ENCODE results near the gene PARK7. TPM values are rescaled to one million over a fixed set of nuclear protein-coding genes. Genes with fewer than 3 reads are reported as not detected.

The PARK7 gene
- total and polyA plus RNA-seq, 12 donors = 266 to 697 (median 398) TPM

DNA sequence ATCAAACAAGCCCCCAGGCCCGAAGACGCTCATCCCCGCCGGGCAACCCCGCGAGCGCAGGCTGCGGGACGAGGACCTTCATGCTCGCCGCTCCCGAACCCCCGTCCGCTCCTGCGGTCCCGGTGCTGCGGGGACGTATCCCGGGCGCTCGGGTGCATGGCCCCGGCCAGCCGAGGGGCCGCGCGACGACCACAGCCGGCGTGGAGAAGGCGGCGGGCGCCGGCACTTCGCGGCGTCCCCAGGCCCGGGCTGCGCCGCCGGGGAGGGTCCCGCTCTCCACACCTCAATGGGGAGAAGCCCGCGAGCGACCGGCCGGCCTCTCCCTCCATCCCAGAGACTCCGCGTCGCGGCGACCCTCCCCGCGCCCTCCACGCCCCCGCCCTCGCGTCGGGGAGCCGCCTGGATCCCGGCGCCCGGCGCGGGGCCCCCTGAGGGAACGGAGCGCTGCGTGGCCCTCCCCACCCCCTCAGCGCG is 64.2 kb downstream of the PARK7 start:
- Histone ChIP-seq H3K27ac (peak overlapping the region; percentile 16 to 95 (median 84)), H3K4me3 (peak overlapping the region; percentile 31 to 97 (median 56)), H3K36me3 (replicated peaks in 1 of 2) (no peaks in the 10 kb centered on the region), H3K9me3 (replicated peaks in 1 of 3) (no peaks in the 10 kb centered on the region), H3K27me3 (no peaks in the 10 kb centered on the region), H3K4me1 (replicated peaks in 1 of 2) (peaks cover 23 to 50% of the 10 kb centered on the region in 2 donors)
- TF ChIP-seq POLR2A (IDR thresholded peaks at IDR 0.05) = no peak
- TF ChIP-seq, protein P1, sequence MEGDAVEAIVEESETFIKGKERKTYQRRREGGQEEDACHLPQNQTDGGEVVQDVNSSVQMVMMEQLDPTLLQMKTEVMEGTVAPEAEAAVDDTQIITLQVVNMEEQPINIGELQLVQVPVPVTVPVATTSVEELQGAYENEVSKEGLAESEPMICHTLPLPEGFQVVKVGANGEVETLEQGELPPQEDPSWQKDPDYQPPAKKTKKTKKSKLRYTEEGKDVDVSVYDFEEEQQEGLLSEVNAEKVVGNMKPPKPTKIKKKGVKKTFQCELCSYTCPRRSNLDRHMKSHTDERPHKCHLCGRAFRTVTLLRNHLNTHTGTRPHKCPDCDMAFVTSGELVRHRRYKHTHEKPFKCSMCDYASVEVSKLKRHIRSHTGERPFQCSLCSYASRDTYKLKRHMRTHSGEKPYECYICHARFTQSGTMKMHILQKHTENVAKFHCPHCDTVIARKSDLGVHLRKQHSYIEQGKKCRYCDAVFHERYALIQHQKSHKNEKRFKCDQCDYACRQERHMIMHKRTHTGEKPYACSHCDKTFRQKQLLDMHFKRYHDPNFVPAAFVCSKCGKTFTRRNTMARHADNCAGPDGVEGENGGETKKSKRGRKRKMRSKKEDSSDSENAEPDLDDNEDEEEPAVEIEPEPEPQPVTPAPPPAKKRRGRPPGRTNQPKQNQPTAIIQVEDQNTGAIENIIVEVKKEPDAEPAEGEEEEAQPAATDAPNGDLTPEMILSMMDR (IDR thresholded peaks at IDR 0.05) = no peak
- intact Hi-C loops (cut with DNase I) = loop anchor here (5.0 to 10.0 kb wide), 2 partner anchors 289 to 292 kb away; partner anchors contain the start of gene SLC45A1 (in 2 of the 2)
- 0 to 4% (median 1%) methylated on average over 5 to 69 of the region's 69 CpGs for WGBS, 4 donors
- peak in 2 of 7 donors; percentile 33 to 39 for DNase-seq

DNA sequence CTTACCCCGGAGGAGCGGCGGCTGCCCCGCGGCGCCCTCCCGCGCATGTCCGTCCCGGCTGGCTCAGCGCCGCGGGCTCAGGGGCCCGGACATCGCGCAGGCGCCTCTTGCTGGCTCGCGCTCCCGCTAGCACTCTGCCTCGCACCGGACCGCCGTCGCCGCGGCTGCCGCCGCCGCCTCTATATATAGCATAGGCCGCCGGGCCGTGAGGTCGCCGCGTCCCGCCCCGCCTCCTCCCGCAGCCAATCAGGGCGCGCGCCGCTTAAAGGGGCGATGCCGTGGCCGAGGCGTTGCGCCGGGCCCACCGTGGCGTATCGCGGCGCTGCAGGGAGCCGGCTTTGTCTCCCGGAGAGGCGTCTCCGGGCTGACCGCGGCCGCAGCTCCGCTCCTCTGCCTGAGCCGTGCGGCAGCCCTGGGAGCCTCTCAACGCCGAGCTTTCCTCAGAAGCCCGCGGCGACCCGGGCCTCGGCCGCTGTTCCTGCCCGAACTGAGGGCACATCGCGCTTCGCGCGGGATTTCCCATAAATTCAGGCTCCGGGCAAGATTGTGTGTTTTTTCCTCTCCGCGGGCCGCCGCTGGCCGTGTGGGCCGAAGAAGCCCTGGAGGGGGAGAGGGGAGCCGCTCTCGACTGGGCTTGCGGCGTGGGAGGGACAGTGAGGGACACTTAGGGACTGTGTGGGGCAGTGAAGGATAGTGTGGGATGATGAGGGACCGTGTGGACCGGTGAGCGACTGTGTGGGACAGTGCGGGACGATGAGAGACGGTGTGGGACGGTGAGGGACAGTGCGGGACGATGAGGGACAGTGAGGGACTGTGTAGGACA is 64.9 kb downstream of the PARK7 start, which contains the start of gene ERRFI1:
ERRFI1 (minus strand) TSS at position 157 of the 823 bp plus-strand sequence. CDS start 10,690 bp downstream, outside the sequence.
- H3K9me3 ChIP-seq (replicated peaks in 1 of 3) = no peaks in the 10 kb centered on the region
- H3K4me1 ChIP-seq (replicated peaks in 1 of 2) = peaks cover 23 to 48% of the 10 kb centered on the region in 2 donors
- intact Hi-C loops (cut with DNase I) = loop anchor here (5.0 to 10.0 kb wide), 2 partner anchors 288 to 291 kb away; partner anchors contain the start of gene SLC45A1 (in 2 of the 2)
- 5 to 19% (median 10%) methylated on average over 14 to 98 of the region's 98 CpGs for WGBS, 4 donors
- no peaks in the 10 kb centered on the region for H3K27me3 ChIP-seq
- H3K4me3 ChIP-seq = peak within 1 kb of the TSS; percentile 31 to 97 (median 56)
- peak; percentile 93 to 97 (median 94) for DNase-seq
- H3K27ac ChIP-seq = peak within 1 kb of the TSS; percentile 16 to 95 (median 84)
- TF ChIP-seq POLR2A (IDR thresholded peaks at IDR 0.05) = peak; percentile 99 to 100
- TF ChIP-seq, protein P1 (IDR thresholded peaks at IDR 0.05) = peak in 1 of 6 experiments; percentile 15
- H3K36me3 ChIP-seq (replicated peaks in 1 of 2) = no peaks in the 10 kb centered on the region

DNA sequence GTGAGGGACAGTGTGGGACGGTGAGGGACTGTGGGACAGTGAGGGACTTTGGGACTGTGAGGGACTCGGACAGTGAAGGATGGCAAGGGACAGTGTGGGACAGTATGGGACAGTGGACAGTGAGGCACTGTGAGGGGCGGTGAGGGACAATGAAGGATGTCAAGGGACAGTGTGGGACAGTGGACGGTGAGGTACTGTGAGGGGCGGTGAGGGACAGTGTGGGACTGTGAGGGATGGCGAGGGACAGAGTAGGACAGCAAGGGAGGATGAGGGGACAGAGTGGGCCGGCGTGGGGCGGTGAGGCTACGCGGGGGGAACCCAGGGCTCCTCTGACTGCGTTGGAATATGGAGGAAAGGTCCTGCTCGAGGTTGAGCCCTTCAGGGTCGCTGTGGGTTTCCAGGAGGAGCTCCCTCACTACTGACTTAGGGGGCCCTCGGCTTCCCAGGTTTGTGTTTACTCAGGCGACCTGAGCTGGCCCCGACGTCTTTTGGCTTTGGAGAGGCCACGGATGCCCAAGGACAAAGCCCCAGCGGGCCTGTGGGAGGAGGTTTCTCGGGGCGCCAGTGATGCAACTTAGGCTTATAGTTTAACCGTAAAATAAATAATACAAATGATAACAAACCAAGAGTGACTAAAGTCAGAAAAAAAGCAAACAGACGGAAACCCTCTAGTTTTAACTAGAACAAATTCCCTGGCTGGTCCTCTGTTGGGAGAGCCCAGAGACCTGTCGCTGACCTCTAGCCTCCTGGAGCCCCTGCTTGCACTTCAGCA is 65.7 kb downstream of the PARK7 start:
- intact Hi-C loops (cut with DNase I) = loop anchor here (5.0 to 10.0 kb wide), 2 partner anchors 288 to 290 kb away; partner anchors contain the start of gene SLC45A1 (in 2 of the 2)
- no peaks in the 10 kb centered on the region for H3K9me3 ChIP-seq (replicated peaks in 1 of 3)
- peak in 3 of 7 donors; percentile 29 to 51 (median 46) for DNase-seq

More for the DNA sequence above, 65.7 kb downstream of the PARK7 start:
- peak overlapping the region in 3 of 5 donors; percentile 82 to 95 (median 84) for H3K27ac ChIP-seq
- no peaks in the 10 kb centered on the region for H3K36me3 ChIP-seq (replicated peaks in 1 of 2)
- TF ChIP-seq, protein P1 (IDR thresholded peaks at IDR 0.05) = no peak
- TF ChIP-seq POLR2A (IDR thresholded peaks at IDR 0.05) = no peak
- peak overlapping the region in 1 of 4 donors; percentile 97 for H3K4me3 ChIP-seq
- no peaks in the 10 kb centered on the region for H3K27me3 ChIP-seq
- H3K4me1 ChIP-seq (replicated peaks in 1 of 2) = peaks cover 23 to 40% of the 10 kb centered on the region in 2 donors
- 72 to 81% (median 77%) methylated on average over 24 to 25 of the region's 25 CpGs for WGBS, 4 donors

Data from adrenal gland (tissue), 12 donors.